T-helper 1 cell treated with Interleukin-12 subunit alpha and Interleukin-12 subunit beta and Interleukin-4 antibody, amounts not matched to agents 30 ng/mL and 1 ng/mL, for 36 hours (primary cell): ENCODE data around the gene UNKL. TPM values are rescaled to one million over a fixed set of nuclear protein-coding genes. Genes with fewer than 3 reads are reported as not detected.

Source experiments
- intact Hi-C: fragments of 100-400 bp; cut with micrococcal nuclease; formaldehyde crosslinking; loops from one replicate; pipeline ENCODE4 v1.15.1; 2024
- total RNA-seq: library from RNA; stranded (reverse); gene quantifications from 2 replicates; pipeline ENCODE4 v1.2.3, GENCODE V29; 2022

UNKL gene
- total RNA-seq, 1 donor from 2014 or later: 43.3 TPM

GRCh38 chr16:1378087-1378803 is 36.3 kb downstream of the UNKL start:
- intact Hi-C loops: loop anchor here (2.0 kb wide), 1 partner anchor 69 kb away; the partner anchor contains the start of gene UBE2I

- intact Hi-C loops: loop anchor here (2.0 kb wide), 1 partner anchor 69 kb away; the partner anchor contains the start of gene UBE2I
Measured at GRCh38 chr16:1377406-1378010, 37.0 kb downstream of the UNKL start.

GRCh38 chr16:1375741-1376410 is 38.6 kb downstream of the UNKL start:
- intact Hi-C loops: no loop called here

GRCh38 chr16:1375298-1375640 is 39.2 kb downstream of the UNKL start:
- intact Hi-C loops: no loop called here

- intact Hi-C loops: no loop called here
Measured at GRCh38 chr16:1374418-1375297, 39.8 kb downstream of the UNKL start.

- intact Hi-C loops: no loop called here
Measured at GRCh38 chr16:1372292-1372950, 42.1 kb downstream of the UNKL start.

- intact Hi-C loops: no loop called here
Measured at GRCh38 chr16:1371054-1371978, 43.2 kb downstream of the UNKL start.

GRCh38 chr16:1367486-1368174 is 46.9 kb downstream of the UNKL start:
- intact Hi-C loops: no loop called here

- intact Hi-C loops: no loop called here
Measured at GRCh38 chr16:1366712-1367299, 47.7 kb downstream of the UNKL start.

- intact Hi-C loops: no loop called here
Measured at GRCh38 chr16:1366060-1366711, 48.3 kb downstream of the UNKL start.

- intact Hi-C loops: loop anchor here (5.0 kb wide), 1 partner anchor 48 kb away; the partner anchor contains the start of gene UNKL
Measured at GRCh38 chr16:1364510-1364909, 50.0 kb downstream of the UNKL start.

- intact Hi-C loops: loop anchor here (1.0 to 5.0 kb wide), 2 partner anchors 49 to 315 kb away; partner anchors contain the start of genes JPT2 and UNKL
Measured at GRCh38 chr16:1363501-1364041, 50.9 kb downstream of the UNKL start.

- intact Hi-C loops: loop anchor here (1.0 to 5.0 kb wide), 2 partner anchors 49 to 315 kb away; partner anchors contain the start of genes JPT2 and UNKL
Measured at GRCh38 chr16:1362807-1363206, 51.7 kb downstream of the UNKL start.

- intact Hi-C loops: loop anchor here (5.0 kb wide), 1 partner anchor 50 kb away; the partner anchor contains the start of gene UNKL
Measured at GRCh38 chr16:1361685-1362360, 52.7 kb downstream of the UNKL start.

GRCh38 chr16:1357906-1358566 is 56.5 kb downstream of the UNKL start:
- intact Hi-C loops: loop anchor here (10.0 kb wide), 2 partner anchors 137 to 257 kb away; partner anchors contain the start of genes CRAMP1, IFT140 and TELO2
